HG03378 (cell line): ENCODE measurements around the gene ITPR1.
A peak's percentile ranks its signal among the peaks of the same experiment; 100 is the strongest.

Experiments used
- ATAC-seq: cut with Tn5 transposase; IDR thresholded peaks from one replicate; pipeline ENCODE4 v1.9.1; 2021; ENCODE audit warnings: mild to moderate bottlenecking, moderate library complexity; ENCODE audit not compliant: unreplicated experiment

ITPR1 gene

DNA sequence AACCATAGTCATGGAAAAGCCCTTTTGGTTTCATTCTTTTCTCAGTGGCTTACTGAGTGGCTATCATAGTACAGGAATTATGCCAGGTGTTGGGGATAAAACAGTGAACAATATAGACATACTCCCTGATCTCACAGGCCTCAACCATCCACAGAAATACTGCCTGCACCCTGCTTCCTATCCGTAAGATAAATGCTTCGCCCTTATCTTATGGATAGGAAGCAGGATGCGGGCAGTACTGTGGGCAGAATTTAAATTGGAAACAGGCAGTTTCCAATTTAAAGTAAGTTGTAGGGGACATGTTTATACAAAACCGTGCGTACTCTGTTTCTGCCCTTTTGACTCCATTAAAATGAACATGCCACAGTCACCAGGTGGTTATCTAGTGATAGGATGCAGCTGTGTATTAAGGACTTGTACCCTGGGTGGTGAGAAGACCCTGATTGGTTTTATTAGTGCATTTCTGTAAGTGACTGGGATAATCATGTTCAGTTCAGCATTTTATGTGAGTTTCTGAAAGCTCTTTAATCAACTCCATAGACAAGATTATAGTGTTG, 344.3 kb downstream of the ITPR1 start:
- no peak for ATAC-seq

GRCh38 chr3:4838621-4839022, 345.5 kb downstream of the ITPR1 start:
- ATAC-seq: peak; percentile 73

GRCh38 chr3:4839278-4839677, 346.1 kb downstream of the ITPR1 start:
- no peak for ATAC-seq

DNA sequence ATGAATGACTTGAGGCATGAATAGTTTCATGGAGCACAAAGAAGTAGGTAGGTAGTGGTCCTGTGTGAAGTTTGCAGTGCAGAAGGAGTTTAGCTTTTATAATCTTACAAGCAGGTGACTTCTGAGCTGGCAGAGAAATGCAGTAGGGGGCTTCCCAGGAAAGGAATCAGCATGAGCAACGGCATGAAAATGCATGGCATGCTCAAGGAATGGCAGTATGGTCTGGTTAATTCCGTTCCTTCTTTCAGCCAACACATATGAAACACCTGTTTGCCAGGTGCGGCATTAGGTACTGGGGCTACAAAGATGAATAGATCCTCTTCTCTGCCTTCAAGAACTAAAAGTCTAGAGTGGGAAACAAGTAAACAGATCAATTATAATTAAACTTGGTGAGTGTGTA, 348.1 kb downstream of the ITPR1 start:
- no peak for ATAC-seq

- ATAC-seq: no peak
Observed at GRCh38 chr3:4841776-4842440, 348.8 kb downstream of the ITPR1 start.

GRCh38 chr3:4843619-4844018, 350.5 kb downstream of the ITPR1 start:
- no peak for ATAC-seq

- ATAC-seq: peak; percentile 85
Observed at GRCh38 chr3:4845882-4846281, 352.7 kb downstream of the ITPR1 start.

DNA sequence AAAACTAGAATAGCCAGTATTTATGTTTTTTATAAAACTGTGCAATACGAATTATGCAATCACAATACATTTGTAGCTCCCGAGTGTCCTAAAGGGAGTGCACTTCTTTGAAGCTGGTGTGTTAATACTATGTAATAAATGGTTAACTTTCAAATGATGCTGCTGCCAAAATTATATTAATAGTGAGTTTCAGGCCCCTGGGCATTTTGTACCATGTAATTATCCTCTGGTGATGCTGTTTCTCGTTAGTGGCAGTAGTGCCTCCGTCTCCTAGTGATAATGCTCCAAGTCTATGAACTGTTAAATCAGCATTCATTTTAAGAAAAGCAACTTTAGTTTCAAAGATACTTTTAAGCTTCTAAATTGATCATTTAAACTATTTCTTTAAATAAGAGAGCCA, 353.4 kb downstream of the ITPR1 start:
- ATAC-seq: no peak

- no peak for ATAC-seq
Observed at GRCh38 chr3:4848176-4848825, 355.2 kb downstream of the ITPR1 start.

DNA sequence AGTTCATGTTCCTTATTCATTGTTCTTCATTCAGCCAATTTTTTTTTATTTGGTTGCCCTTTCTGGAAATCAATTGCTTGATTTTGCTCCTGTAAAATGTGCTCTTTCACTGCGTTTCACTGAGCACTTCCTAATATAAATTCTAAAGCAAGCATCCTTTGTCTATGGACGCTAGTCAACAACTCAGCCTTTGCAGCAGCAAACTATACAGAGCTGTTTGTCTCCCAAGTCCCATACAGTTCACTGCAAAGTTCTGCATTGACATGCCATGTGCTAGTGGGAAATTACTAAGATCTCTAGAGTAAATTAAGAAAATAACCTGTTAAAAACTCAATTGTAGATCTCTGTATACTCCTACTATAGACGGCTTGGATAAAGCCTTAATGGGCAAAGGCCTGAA, 356.0 kb downstream of the ITPR1 start:
- no peak for ATAC-seq

DNA sequence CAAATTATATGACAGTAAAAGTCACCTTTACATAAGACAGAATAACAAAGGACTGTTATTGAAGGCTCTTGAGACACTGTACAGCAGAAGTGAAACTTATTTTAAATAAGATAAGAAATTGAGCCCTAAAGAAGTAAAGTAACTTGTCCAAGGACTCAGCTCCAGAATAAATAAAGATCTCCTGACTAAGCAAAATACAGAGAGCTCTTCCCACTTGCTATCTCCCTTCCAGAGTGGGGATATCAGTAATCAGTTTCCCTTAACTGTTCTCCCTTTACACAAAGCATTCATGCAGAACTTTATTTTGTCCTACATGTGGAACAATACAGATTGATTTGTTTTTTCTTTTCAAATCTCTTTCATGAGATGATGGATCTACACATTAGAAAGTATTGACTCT, 356.6 kb downstream of the ITPR1 start:
- ATAC-seq: no peak

GRCh38 chr3:4850211-4850927, 357.2 kb downstream of the ITPR1 start:
- ATAC-seq: peak; percentile 42

GRCh38 chr3:4850928-4851265, 357.7 kb downstream of the ITPR1 start:
- peak; percentile 53 for ATAC-seq

DNA sequence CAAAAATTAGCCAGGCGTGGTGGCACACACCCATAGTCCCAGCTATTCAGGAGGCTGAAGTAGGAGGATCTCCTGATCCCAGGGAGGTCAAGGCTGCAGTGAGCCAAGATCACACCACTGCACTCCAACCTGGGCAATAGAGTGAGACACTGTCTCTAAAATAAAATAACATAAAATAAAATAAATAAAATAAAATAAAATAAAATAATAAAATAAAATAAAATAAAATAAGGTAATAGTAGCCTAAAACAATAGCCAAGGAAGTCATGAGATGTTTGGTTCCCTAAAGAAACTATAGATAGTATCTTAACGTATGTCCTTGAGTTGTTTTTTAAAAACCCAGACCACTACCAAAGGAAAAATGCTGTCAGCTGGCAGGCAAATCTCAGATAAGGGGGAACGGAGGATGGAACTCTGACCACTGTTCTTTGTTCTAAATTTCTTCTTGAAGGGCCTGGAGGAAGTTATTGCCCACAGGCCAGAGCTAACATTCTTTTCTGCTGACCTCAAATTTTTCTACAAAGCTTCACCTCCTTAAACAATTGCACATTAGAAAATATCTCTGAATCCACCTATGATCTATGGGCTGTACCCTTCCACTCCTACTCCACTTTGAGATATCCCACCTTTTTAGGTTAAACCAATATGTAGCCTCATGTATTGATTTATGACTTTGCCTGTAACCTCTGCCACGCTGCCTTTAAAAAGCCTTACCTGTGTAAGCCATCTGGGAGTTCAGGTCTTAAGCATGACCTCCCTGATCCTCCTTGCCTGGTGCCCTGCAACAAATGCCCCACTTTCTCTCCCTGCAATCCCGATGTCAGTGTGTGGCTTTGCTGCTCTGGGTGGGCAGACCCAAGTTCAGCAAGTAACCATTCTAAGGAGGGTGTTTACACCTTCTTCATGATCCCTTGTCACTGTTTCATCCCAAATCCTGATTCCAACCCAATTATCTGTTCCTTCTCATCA, 359.9 kb downstream of the ITPR1 start:
- no peak for ATAC-seq

GRCh38 chr3:4853749-4854140, 360.6 kb downstream of the ITPR1 start:
- no peak for ATAC-seq

- ATAC-seq: no peak
Observed at GRCh38 chr3:4855676-4856075, 362.5 kb downstream of the ITPR1 start.

GRCh38 chr3:4856136-4856535, 363.0 kb downstream of the ITPR1 start:
- ATAC-seq: no peak

DNA sequence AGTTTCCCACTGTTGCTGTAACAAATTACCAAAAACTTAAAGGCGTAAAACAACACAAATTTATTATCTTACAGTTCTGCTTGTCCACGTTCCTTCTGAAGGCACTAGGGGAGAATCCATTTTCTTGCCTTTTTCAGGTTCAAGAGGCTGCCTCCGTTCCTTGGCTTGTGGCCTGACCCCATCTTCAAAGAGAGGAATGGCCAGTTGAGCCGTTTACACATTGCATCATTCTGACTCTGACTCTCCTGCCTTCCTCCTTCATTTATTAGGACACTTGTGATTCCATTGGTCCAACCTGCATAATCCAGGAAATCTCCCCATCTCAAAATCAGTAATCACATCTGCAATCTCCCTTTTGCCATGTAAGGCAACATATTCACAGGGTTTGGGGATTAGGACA, 363.4 kb downstream of the ITPR1 start:
- ATAC-seq: no peak

DNA sequence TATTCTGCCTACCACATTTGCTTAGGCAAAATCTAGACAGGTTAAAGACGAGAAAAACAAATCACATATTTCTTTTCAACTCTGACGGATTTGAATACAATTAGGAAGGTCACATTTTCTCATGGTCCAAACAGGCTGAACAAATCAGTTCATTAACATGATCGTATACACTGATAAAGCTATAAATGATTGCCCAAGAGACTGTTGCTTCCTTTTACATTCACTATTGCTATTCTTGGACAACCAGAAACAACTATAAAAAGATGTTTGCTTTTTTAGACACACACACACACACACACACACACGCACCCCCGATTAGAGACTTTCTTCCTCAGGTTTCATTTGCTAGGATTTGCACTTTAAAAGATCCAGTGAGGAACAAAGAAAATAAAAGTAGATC, 363.8 kb downstream of the ITPR1 start:
- no peak for ATAC-seq

DNA sequence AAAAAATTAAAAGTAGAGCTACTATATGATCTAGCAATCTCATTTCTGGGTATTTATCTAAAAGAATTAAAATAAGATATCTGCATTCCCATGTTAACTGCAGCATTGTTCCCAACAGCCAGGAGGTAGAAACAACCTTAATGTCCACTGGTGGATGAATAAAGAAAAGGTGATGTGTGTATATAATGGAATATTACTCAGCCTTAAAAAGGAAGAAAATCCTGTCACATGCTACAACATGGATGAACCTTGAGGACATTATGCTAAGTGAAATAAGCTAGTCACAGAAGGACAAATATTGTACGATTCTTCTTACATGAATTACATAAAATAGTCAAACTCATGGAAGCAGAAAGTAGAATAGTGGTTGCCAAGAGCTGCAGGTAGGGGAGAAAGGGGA, 366.6 kb downstream of the ITPR1 start:
- no peak for ATAC-seq

DNA sequence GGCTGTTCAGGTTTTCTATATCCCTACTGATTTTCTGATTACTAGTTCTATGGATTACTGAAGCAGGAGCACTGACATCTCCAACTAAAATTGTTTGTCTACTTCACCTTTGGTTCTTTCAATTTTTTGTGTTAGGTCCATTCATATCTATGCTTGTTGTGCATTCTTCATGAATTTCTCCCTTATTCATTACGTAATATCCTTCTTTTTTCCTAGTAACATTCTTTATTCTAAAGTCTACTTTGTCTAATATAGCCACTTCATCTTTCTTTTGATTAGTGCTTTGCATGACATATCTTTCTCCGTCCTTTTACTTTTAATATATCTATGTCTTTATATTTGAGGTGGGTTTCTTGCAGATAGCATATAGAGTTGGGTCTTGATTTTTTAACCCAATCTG, 369.8 kb downstream of the ITPR1 start:
- no peak for ATAC-seq
